CD4-positive, alpha-beta T cell (primary cell): Measurements from ENCODE around the gene IGF1R. TPM values are rescaled to one million over a fixed set of nuclear protein-coding genes. Genes with fewer than 3 reads are reported as not detected.

Source experiments
- ATAC-seq: fragments of 200-7000 bp; cut with Tn5 transposase; one replicate; pipeline ENCODE4 v1.10.0; 2022; ENCODE audit warnings: mild to moderate bottlenecking; ENCODE audit not compliant: poor library complexity
- CTCF ChIA-PET: fragments of 350-600 bp; sonication (Branson Sonifier 250); formaldehyde crosslinking; loops from one replicate; lab custom pipeline; 2021; ENCODE audit warnings: antibody characterized with exemption, inconsistent platforms; lab: Charles Lee
- POLR2A ChIA-PET: fragments of 350-600 bp; sonication (Branson Sonifier 250); formaldehyde crosslinking; loops from one replicate; lab custom pipeline; 2021; ENCODE audit warnings: antibody characterized with exemption, inconsistent platforms; lab: Charles Lee
- DNase-seq, 14 experiments: peaks; one replicate each; pipeline ENCODE4 v3.0.0-alpha.2; 2013 to 2020; ENCODE audit warnings: mixed read lengths in 2 of 14
- H3K27ac ChIP-seq, 2 donors: one replicate each; pipeline versions ENCODE4 v1.5.1 to v1.7.0; 2013; ENCODE audit warnings: low read length in 2 of 2, low read depth in 1 of 2, mild to moderate bottlenecking in 1 of 2
- H3K27me3 ChIP-seq, 2 experiments: 1 replicate in 1 of 2; 2 replicates in 1 of 2; pipeline versions ENCODE4 v1.6.1 to v1.7.0; 2013; ENCODE audit warnings: low read length in 2 of 2, control low read depth in 1 of 2, mild to moderate bottlenecking in 1 of 2, moderate library complexity in 1 of 2; ENCODE audit not compliant: insufficient read depth in 2 of 2, control insufficient read depth in 1 of 2
- H3K36me3 ChIP-seq: one replicate; pipeline ENCODE4 v1.6.1; 2013; ENCODE audit warnings: low read length, control low read depth; ENCODE audit not compliant: insufficient read depth
- H3K4me1 ChIP-seq: one replicate; pipeline ENCODE4 v1.6.1; 2013; ENCODE audit warnings: low read length, control low read depth; ENCODE audit not compliant: insufficient read depth
- H3K4me3 ChIP-seq: one replicate; pipeline ENCODE4 v1.5.1; 2013; ENCODE audit warnings: mild to moderate bottlenecking, low read length, moderate library complexity
- H3K9me3 ChIP-seq, 2 experiments: 1 replicate in 1 of 2; 2 replicates in 1 of 2; pipeline versions ENCODE4 v1.6.1 to v1.7.0; 2013; ENCODE audit warnings: low read length in 2 of 2, mild to moderate bottlenecking in 2 of 2, control low read depth in 1 of 2, moderate library complexity in 1 of 2; ENCODE audit not compliant: control insufficient read depth in 1 of 2, insufficient read depth in 1 of 2
- H3K27ac Mint-ChIP-seq: one replicate; pipeline ENCODE4 v1.8.0; 2020; ENCODE audit warnings: mixed read lengths
- H3K27me3 Mint-ChIP-seq: one replicate; pipeline ENCODE4 v1.8.0; 2021; ENCODE audit warnings: mixed read lengths
- H3K36me3 Mint-ChIP-seq: one replicate; pipeline ENCODE4 v1.8.0; 2021; ENCODE audit warnings: low read depth, mixed read lengths
- H3K4me1 Mint-ChIP-seq: one replicate; pipeline ENCODE4 v1.8.0; 2021; ENCODE audit warnings: low read depth, mixed read lengths
- H3K4me3 Mint-ChIP-seq: one replicate; pipeline ENCODE4 v1.8.0; 2020; ENCODE audit warnings: mild to moderate bottlenecking, mixed read lengths
- H3K9me3 Mint-ChIP-seq: one replicate; pipeline ENCODE4 v1.8.0; 2020; ENCODE audit warnings: mixed read lengths
- CTCF ChIP-seq: fragments of 200-600 bp; IDR thresholded peaks from one replicate; pipeline ENCODE4 v1.8.0; 2022; ENCODE audit warnings: antibody characterized with exemption, mild to moderate bottlenecking
- intact Hi-C, 2 experiments: fragments of 100-400 bp; cut with DNase I in 1 of 2; cut with micrococcal nuclease in 1 of 2; formaldehyde crosslinking; loops; one replicate each; pipeline versions ENCODE4 v1.15.1 to v1.9.0; 2023 to 2025; cut with DNase I, micrococcal nuclease
- total RNA-seq, 174 experiments: library from RNA in 2 of 174; stranded (reverse) in 2 of 174; gene quantifications; one replicate each; pipeline ENCODE4 v1.2.3 and lab custom pipeline; 2021 to 2026

Gene IGF1R
- total RNA-seq, 2 experiments from 2014 or later, result 39.2 to 40.3 TPM

- Histone ChIP-seq H3K4me3 (no peak overlapping the region), H3K4me1 (peaks cover 19% of the 10 kb centered on the region), H3K36me3 (no peaks in the 10 kb centered on the region), H3K27ac (no peak overlapping the region), H3K9me3 (no peaks in the 10 kb centered on the region), H3K27me3 (no peaks in the 10 kb centered on the region)
- DNase-seq (no peak), ATAC-seq (no peak)
- Mint-ChIP-seq H3K4me1 (peaks cover 77% of the 10 kb centered on the region), H3K27me3 (no peaks in the 10 kb centered on the region), H3K27ac (no peak overlapping the region), H3K4me3 (no peak overlapping the region), H3K36me3 (peaks cover 7% of the 10 kb centered on the region), H3K9me3 (no peaks in the 10 kb centered on the region)
- intact Hi-C loops, result no loop called here
- CTCF ChIA-PET, result no interaction called here
- no peak for TF ChIP-seq CTCF
- POLR2A ChIA-PET, result no interaction called here
These were observed 24.8 kb downstream of the IGF1R start for GRCh38 chr15:98673133-98673532.

- intact Hi-C loops, result no loop called here
- DNase-seq, result no peak
- Mint-ChIP-seq H3K27ac (no peak overlapping the region), H3K9me3 (no peaks in the 10 kb centered on the region), H3K36me3 (peaks cover 7% of the 10 kb centered on the region), H3K4me1 (peaks cover 70% of the 10 kb centered on the region), H3K4me3 (no peak overlapping the region), H3K27me3 (no peaks in the 10 kb centered on the region)
- no peaks in the 10 kb centered on the region for H3K27me3 ChIP-seq
- CTCF ChIA-PET, result no interaction called here
- peaks cover 11% of the 10 kb centered on the region for H3K4me1 ChIP-seq
- TF ChIP-seq CTCF, result no peak
- ATAC-seq, result no peak
- H3K27ac ChIP-seq, result no peak overlapping the region
- H3K9me3 ChIP-seq, result no peaks in the 10 kb centered on the region
- POLR2A ChIA-PET, result interaction anchor here (1.6 kb wide), 1 partner anchor 23 kb away, joined by 3 read pairs; no protein-coding TSS in a partner anchor
- no peaks in the 10 kb centered on the region for H3K36me3 ChIP-seq
- H3K4me3 ChIP-seq, result no peak overlapping the region
These were observed 26.0 kb downstream of the IGF1R start for GRCh38 chr15:98674336-98674735.

GRCh38 chr15:98676586-98677270 lies 28.4 kb downstream of the IGF1R start:
- H3K4me1 ChIP-seq, result peaks cover 7% of the 10 kb centered on the region
- POLR2A ChIA-PET, result no interaction called here
- ATAC-seq, result no peak
- no peak overlapping the region for H3K27ac ChIP-seq
- H3K4me3 ChIP-seq, result no peak overlapping the region
- DNase-seq, result no peak
- Mint-ChIP-seq H3K36me3 (peaks cover 7% of the 10 kb centered on the region), H3K27me3 (no peaks in the 10 kb centered on the region), H3K27ac (no peak overlapping the region), H3K4me1 (peaks cover 61% of the 10 kb centered on the region), H3K4me3 (no peak overlapping the region), H3K9me3 (no peaks in the 10 kb centered on the region)
- no peaks in the 10 kb centered on the region for H3K36me3 ChIP-seq
- H3K9me3 ChIP-seq, result no peaks in the 10 kb centered on the region
- TF ChIP-seq CTCF, result no peak
- H3K27me3 ChIP-seq, result no peaks in the 10 kb centered on the region
- intact Hi-C loops, result no loop called here
- CTCF ChIA-PET, result no interaction called here
